Hepatocyte (in vitro differentiated cells): ENCODE results near the gene VIPR2. TPM values are rescaled to one million over a fixed set of nuclear protein-coding genes. Genes with fewer than 3 reads are reported as not detected.
"Not testable (repeated sequence)": the region's sequence is repeated elsewhere in the genome, so short reads cannot be mapped to it uniquely, and the experiment has no call there.

Experiments
- DNase-seq: peaks from one replicate; pipeline ENCODE4 v3.0.0-alpha.2; 2016; ENCODE audit warnings: low spot score
- H2AFZ ChIP-seq: fragments of 200-600 bp; sonication (generic); 2 replicates; pipeline ENCODE4 v1.6.0; 2016; ENCODE audit warnings: antibody characterized with exemption, mild to moderate bottlenecking
- H3K27ac ChIP-seq: fragments of 200-600 bp; sonication (generic); 2 replicates; pipeline ENCODE4 v1.5.1; 2016; ENCODE audit warnings: mild to moderate bottlenecking
- H3K27me3 ChIP-seq: fragments of 200-600 bp; sonication (generic); 2 replicates; pipeline ENCODE4 v1.6.1; 2016
- H3K36me3 ChIP-seq: fragments of 200-600 bp; sonication (generic); replicated peaks from 2 replicates; pipeline ENCODE4 v1.5.1; 2016; ENCODE audit warnings: low read depth; ENCODE audit not compliant: insufficient read depth
- H3K4me1 ChIP-seq: fragments of 200-600 bp; sonication (generic); 2 replicates; pipeline ENCODE4 v1.5.1; 2016; ENCODE audit warnings: mild to moderate bottlenecking, moderate library complexity; ENCODE audit not compliant: insufficient read depth
- H3K4me2 ChIP-seq: fragments of 200-600 bp; sonication (generic); 2 replicates; pipeline ENCODE4 v1.6.0; 2016
- H3K4me3 ChIP-seq: fragments of 200-600 bp; sonication (generic); 2 replicates; pipeline ENCODE4 v1.5.1; 2016; ENCODE audit warnings: mild to moderate bottlenecking
- H3K79me2 ChIP-seq: fragments of 200-600 bp; sonication (generic); 2 replicates; pipeline ENCODE4 v1.6.0; 2017; ENCODE audit warnings: mild to moderate bottlenecking
- H3K9me2 ChIP-seq: fragments of 200-600 bp; sonication (generic); replicated peaks from 2 replicates; pipeline ENCODE4 v1.6.0; 2017; ENCODE audit warnings: mild to moderate bottlenecking; ENCODE audit not compliant: insufficient read depth
- H3K9me3 ChIP-seq: fragments of 200-600 bp; sonication (generic); 2 replicates; pipeline ENCODE4 v1.5.1; 2016; ENCODE audit warnings: low read depth, mild to moderate bottlenecking
- H4K20me1 ChIP-seq: fragments of 200-600 bp; sonication (generic); 2 replicates; pipeline ENCODE4 v1.6.0; 2016; ENCODE audit warnings: mild to moderate bottlenecking; ENCODE audit not compliant: insufficient read depth, poor library complexity, severe bottlenecking
- EZH2 ChIP-seq: fragments of 200-600 bp; sonication (generic); IDR thresholded peaks from 2 replicates; pipeline ENCODE4 v1.6.1; 2016; ENCODE audit warnings: antibody characterized with exemption, mild to moderate bottlenecking, borderline replicate concordance
- EZH2phosphoT487 ChIP-seq: fragments of 200-600 bp; sonication (generic); IDR thresholded peaks from one replicate; pipeline ENCODE4 v1.6.1; 2018; ENCODE audit warnings: antibody characterized with exemption, mild to moderate bottlenecking, low read depth, moderate library complexity; ENCODE audit not compliant: unreplicated experiment, severe bottlenecking
- WGBS: methylation state at CpG from one replicate; pipeline ENCODE4 v1.1.6; 2016; ENCODE audit warnings: low lambda C conversion rate; ENCODE audit errors: missing lambda C conversion rate; 5-methylcytosine and 5-hydroxymethylcytosine counted together
- polyA plus RNA-seq: library from polyadenylated mRNA; unstranded; fragments of >200 nt; fragmentation: Nextera tagmentation; extraction: Ambion mirVana; gene quantifications from 2 replicates; pipeline ENCODE4 v1.2.1, GENCODE V29; 2016
- total RNA-seq: library from RNA; depleted of rRNA; stranded (reverse); fragments of >200 nt; gene quantifications from 2 replicates; pipeline ENCODE4 v1.2.3, GENCODE V29; 2014
- TF ChIP-seq, protein P1 (sequence below): fragments of 200-600 bp; sonication (generic); IDR thresholded peaks from 2 replicates; pipeline ENCODE4 v1.5.1; 2016; ENCODE audit warnings: antibody characterized with exemption, mild to moderate bottlenecking; ENCODE audit not compliant: poor library complexity

The VIPR2 gene
- total and polyA plus RNA-seq, 2 experiments from 2014 or later: 2.7 to 3.4 TPM

DNA sequence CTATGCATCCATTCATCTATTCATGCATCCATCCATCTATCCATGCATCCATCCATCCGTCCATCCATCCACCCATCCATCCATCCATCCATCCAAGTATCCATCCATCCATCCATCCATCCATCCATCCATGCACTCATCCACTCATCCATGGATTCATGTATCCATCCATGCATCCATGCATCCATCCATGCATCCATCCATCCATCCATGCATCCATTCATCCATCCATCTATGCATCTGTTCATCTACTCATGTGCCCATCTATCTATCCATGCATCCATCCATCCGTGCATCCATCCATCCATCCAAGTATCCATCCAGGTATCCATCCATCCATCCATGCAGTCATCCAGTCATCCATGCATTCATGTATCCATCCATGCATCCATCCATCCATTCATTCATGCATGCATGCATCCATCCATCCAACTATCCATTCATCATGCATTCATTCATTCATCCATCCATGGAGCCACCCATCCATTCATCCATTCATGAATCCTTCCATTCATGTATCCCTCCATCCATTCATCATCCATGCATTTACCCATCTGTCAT is 156.3 kb downstream of the VIPR2 start:
- WGBS: 70% methylated on average over 2 of the region's 2 CpGs
- no peak overlapping the region for H3K27ac ChIP-seq
- H3K4me1 ChIP-seq: no peaks in the 10 kb centered on the region

GRCh38 chr7:158987691-158988090 is 157.0 kb downstream of the VIPR2 start:
- TF ChIP-seq EZH2 (no peak), EZH2phosphoT487 (no peak)
- TF ChIP-seq, protein P1, sequence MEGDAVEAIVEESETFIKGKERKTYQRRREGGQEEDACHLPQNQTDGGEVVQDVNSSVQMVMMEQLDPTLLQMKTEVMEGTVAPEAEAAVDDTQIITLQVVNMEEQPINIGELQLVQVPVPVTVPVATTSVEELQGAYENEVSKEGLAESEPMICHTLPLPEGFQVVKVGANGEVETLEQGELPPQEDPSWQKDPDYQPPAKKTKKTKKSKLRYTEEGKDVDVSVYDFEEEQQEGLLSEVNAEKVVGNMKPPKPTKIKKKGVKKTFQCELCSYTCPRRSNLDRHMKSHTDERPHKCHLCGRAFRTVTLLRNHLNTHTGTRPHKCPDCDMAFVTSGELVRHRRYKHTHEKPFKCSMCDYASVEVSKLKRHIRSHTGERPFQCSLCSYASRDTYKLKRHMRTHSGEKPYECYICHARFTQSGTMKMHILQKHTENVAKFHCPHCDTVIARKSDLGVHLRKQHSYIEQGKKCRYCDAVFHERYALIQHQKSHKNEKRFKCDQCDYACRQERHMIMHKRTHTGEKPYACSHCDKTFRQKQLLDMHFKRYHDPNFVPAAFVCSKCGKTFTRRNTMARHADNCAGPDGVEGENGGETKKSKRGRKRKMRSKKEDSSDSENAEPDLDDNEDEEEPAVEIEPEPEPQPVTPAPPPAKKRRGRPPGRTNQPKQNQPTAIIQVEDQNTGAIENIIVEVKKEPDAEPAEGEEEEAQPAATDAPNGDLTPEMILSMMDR: no peak
- H3K27ac ChIP-seq: no peak overlapping the region
- no peak overlapping the region for H2AFZ ChIP-seq
- no peaks in the 10 kb centered on the region for H3K36me3 ChIP-seq
- no peak for DNase-seq
- H3K4me1 ChIP-seq: no peaks in the 10 kb centered on the region
- WGBS: 0% methylated on average over 1 of the region's 1 CpG
- no peaks in the 10 kb centered on the region for H3K9me3 ChIP-seq
- peaks cover 14% of the 10 kb centered on the region for H3K27me3 ChIP-seq
- no peaks in the 10 kb centered on the region for H3K9me2 ChIP-seq
- H4K20me1 ChIP-seq: no peaks in the 10 kb centered on the region
- H3K4me2 ChIP-seq: no peak overlapping the region
- no peak overlapping the region for H3K4me3 ChIP-seq
- H3K79me2 ChIP-seq: no peaks in the 10 kb centered on the region

More for the DNA sequence above, 156.3 kb downstream of the VIPR2 start:
- H3K4me3 ChIP-seq: no peak overlapping the region
- H2AFZ ChIP-seq: no peak overlapping the region
- peaks cover 21% of the 10 kb centered on the region for H3K27me3 ChIP-seq
- H3K9me2 ChIP-seq: no peaks in the 10 kb centered on the region
- no peaks in the 10 kb centered on the region for H3K36me3 ChIP-seq
- no peaks in the 10 kb centered on the region for H4K20me1 ChIP-seq
- H3K79me2 ChIP-seq: no peaks in the 10 kb centered on the region
- TF ChIP-seq EZH2phosphoT487 (no peak), EZH2 (no peak)
- TF ChIP-seq, protein P1: no peak
- H3K4me2 ChIP-seq: no peak overlapping the region
- H3K9me3 ChIP-seq: no peaks in the 10 kb centered on the region
- DNase-seq: no peak

- no peak overlapping the region for H3K27ac ChIP-seq
- TF ChIP-seq, protein P1: no peak
- no peak for TF ChIP-seq EZH2
- no peak for TF ChIP-seq EZH2phosphoT487
- H3K9me2 ChIP-seq: no peaks in the 10 kb centered on the region
- no peak overlapping the region for H3K4me3 ChIP-seq
- H3K27me3 ChIP-seq: no peaks in the 10 kb centered on the region
- H3K9me3 ChIP-seq: no peaks in the 10 kb centered on the region
- WGBS: 70% methylated on average over 4 of the region's 4 CpGs
- DNase-seq: no peak
- H4K20me1 ChIP-seq: no peaks in the 10 kb centered on the region
- H3K4me1 ChIP-seq: no peaks in the 10 kb centered on the region
- no peaks in the 10 kb centered on the region for H3K79me2 ChIP-seq
- H3K4me2 ChIP-seq: no peak overlapping the region
- no peak overlapping the region for H2AFZ ChIP-seq
- no peaks in the 10 kb centered on the region for H3K36me3 ChIP-seq
These were observed 159.1 kb downstream of the VIPR2 start for GRCh38 chr7:158985583-158985982.

- not testable (repeated sequence) for H3K27me3 ChIP-seq, DNase-seq, H3K27ac ChIP-seq, H3K4me1 ChIP-seq, H3K9me2 ChIP-seq, H2AFZ ChIP-seq, H3K4me3 ChIP-seq, H3K79me2 ChIP-seq, H3K36me3 ChIP-seq, H4K20me1 ChIP-seq, H3K4me2 ChIP-seq, H3K9me3 ChIP-seq
- 55% methylated on average over 2 of the region's 2 CpGs for WGBS
These were observed 160.7 kb downstream of the VIPR2 start for GRCh38 chr7:158984007-158984406.

DNA sequence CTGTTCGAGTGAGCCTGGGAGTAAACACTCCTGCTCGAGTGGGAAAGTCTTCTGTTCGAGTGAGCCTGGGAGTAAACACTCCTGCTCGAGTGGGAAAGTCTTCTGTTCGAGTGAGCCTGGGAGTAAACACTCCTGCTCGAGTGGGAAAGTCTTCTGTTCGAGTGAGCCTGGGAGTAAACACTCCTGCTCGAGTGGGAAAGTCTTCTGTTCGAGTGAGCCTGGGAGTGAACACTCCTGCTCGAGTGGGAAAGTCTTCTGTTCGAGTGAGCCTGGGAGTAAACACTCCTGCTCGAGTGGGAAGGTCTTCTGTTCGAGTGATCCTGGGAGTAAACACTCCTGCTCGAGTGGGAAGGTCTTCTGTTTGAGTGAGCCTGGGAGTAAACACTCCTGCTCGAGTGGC is 162.6 kb downstream of the VIPR2 start:
- 89% methylated on average over 8 of the region's 15 CpGs for WGBS
- not testable (repeated sequence) for H4K20me1 ChIP-seq, H3K4me3 ChIP-seq, H3K9me3 ChIP-seq, H3K27ac ChIP-seq, H3K36me3 ChIP-seq, H3K4me2 ChIP-seq, H3K79me2 ChIP-seq, H3K4me1 ChIP-seq, H2AFZ ChIP-seq, H3K9me2 ChIP-seq, H3K27me3 ChIP-seq, DNase-seq
